EL (cell line): Measurements from ENCODE around the gene RLN3.

ENCODE experiments used
- DNase-seq: peaks from one replicate; pipeline ENCODE4 v3.0.0-alpha.2; 2016

RLN3 gene

DNA sequence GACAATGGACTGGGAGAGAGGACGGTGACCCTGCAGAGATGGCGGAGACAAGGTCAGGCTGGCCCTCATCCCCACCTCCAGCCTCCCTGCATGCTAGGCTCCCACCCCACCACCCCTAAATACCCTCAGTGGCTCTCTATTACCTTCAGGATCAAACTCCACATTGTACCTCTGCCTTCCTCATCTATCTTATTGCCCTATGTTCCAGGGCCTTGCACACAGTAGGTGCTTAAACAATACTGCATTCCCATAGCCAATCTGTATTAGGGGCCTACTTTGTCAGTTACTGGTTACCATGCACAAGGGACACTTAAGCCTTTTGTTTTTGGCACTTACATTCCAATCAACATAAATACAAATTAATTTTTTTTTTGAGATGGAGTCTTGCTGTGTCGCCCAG lies 27.4 kb downstream of the RLN3 start:
- DNase-seq: no peak

DNA sequence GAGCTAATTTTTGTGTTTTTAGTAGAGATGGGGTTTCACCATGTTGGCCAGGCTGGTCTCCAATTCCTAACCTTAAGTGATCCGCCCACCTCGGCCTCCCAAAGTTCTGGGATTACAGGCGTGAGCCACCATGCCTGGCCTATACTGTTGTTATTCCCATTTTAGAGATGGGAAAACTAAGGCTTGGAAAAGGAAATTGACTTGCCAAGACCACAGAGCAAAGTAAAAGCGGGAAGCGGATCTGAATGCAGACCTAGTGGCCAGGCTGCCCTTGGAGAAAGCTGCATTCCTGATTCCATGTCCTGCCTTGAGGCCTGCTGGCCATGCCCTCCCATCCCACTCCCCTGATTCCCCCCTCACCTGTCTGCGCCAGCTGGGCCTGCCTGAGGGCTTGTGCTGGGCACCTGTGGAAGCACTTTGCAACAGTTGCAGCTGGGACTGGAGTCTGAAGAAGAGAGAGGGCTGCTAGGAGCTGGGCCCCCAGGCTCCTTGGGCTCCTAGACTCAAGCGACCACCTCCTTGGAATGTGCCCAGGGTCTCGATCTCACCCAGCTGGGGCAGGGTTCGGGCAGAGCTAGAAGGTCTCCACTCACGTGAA lies 28.2 kb downstream of the RLN3 start:
- DNase-seq: no peak

DNA sequence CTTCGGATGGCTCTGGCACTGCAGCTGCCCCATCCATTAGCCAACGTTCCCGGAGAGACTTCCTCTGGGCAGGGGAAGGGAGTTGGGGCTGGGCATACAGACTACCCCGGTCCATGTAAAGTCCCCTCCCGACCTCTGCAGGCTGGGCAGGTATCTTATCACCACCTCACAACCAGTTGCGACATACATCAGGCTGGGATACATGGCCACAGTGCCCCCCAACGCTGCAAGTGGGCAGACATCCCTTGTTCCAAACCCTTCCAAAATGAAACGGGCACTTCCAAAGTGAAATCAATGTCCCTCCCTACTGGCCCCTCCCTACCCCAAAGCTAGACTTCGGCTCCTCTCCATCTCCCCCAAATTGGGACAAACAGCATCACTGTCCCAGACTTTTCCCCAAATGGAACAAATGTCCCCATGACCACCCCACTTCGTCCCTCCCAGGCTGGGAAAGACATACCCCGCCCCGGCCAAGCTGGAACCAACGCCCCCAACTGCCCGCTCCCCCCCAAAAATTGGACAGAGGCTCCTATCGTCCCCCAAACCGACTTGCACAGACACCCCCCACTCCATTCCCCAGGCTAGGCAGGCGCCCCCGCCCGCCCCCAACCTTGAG lies 28.9 kb downstream of the RLN3 start:
- no peak for DNase-seq

DNA sequence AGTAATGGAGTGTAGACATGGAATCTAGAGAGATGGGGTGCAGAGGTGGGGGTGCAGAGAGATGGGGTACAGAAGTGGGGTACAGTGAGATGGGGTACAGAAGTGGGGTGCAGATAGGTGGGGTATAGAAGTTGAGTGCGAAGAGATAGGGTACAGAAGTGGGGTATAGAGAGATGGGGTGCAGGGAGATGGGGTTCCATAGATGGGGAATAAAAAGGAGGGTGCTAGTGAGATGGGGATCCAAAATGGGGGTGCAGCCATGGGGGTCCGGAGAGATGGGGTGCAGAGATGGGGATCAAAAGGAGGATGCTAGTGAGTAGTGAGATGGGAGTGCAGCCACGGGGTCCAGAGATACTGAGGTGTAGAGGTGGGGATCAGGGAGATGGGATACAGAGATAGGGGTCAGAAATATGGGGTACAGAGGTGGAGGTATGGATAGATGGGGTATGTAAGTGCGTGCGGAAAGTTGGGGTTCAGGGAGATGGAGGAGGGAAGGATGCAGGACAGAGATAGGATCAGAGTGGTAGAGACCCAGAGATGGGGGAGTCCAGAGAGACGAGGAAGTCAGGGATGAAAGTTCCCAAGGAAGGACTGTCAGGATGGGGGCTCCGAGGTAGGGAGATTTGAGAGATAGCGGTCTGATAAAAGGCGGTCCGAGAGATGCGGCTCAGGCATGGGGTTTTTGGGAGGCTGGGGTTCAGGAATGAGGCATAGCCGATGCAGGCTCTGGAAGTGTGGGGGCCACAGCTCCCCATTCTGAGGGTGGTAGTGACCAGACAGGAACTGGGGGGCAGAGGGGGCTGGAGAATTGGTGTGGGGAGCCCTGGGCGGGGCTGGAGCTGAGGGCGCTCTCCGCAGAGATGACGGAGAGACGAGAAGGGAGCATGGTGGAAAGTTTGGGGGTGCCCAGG lies 30.5 kb downstream of the RLN3 start:
- no peak for DNase-seq

DNA sequence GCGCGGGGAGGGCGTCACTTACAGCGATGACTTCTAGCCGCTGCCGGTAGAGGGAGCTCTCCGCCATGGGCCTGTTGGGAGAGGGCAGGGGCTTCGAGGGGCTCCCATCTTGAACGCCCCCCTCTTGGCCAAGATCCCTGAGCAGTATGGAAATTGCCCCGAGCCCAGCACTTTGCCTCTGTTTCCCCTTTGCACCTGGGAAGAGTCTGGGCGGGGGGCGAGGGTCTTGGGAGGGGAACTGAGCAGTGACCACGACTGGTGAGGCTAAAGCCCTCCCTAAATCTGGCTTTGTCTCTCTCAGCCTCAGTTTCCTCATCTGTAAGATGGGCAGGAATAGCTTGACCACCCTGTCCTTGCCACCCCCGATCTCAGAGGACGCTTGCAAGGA lies 31.1 kb downstream of the RLN3 start:
- no peak for DNase-seq

DNA sequence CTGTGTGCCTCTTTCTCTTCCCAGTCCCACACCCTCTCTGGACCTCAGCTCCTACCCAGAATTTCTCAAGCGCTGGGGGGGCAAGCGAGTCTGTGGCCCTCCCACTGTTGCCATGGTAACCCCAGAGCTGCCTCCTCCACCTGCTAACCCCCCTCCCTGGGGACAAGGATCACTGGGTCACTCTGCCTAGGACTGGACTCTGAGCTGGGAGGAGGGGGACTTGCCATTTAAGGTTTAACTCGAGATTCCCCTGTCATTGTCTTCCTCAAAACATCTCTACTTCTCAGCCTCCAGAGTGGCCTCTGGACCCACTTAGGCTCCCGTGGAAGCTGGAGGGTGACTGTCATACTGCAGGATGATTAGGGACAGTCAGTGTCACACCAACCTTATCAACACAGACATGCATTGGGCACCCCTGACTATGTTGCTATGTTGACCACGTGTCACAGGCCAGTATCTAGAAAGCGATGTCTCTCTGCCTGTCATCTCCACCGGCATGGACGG lies 31.8 kb downstream of the RLN3 start:
- DNase-seq: no peak

DNA sequence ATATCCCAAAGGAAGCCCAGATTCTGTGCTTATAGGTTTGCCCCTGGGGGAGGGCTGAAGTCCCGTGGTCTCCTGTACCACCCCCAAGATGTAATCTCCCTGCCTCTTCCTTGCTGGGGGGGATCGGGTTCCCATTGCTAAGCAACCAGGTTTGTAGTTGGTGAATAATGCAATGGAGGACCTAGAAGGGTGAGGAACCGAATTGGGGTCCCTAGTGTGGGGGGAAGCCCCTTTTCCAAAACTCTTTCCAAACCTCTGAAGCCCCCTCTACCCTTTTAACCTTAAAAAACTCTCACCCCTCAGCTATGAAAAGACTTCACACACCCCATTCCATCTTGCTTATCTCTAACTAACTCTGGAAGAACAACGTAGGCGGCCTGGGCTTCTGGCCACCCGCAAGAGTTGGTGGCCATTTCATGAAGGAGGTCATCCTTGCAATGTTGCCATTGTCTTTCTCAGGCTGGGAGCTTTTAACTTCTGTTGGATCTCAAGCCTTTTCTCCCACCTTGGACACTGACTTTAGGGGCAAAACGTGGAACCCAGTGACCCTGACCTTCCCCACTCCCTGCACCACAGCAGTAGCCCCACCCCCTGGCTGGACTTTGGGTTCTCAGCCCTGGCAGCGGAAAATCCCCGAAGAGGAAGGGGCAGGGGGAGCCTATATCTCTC lies 33.3 kb downstream of the RLN3 start:
- no peak for DNase-seq

DNA sequence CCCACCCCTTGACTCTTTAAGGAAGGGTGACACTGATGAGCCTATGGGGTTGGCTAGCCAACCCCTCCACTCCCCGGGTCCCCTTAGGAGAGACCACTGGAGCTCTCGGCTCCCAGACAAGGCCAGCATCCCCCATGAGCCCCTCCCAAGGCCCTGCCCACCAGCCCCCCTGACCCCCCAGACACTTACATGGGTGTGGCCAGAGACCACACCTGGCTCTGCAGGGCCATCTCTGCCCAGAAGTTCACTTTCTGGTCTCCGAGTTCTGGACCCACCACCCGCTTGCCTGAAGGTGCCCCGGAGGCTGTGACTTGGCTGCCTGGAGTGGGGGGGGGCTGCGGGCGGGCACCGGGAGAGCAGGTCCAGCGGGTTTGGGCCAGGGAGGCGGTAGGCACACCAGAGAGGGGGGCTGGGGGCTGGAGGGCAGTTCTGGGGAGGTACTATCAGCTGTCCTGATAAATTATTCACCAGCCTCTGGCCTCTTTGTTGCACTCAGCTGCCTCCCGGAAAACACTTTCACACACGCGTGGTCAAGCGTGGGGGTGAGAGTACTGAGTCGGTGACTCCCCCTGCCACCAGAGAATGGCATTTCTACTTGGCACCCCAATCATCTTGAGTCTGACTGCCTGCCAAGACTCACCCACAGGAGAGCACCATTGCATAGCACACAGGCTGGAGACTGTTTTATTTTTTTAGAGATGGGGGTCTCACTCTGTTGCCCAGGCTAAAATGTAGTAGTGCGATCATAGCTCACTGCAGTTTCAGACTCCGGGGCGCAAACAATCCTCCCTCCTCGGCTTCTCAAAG lies 34.0 kb downstream of the RLN3 start, which contains the start of gene PALM3:
TSS of gene PALM3 (minus strand) at position 326 of the 807 bp plus-strand sequence. CDS start at position 230, 96 bp downstream.
- DNase-seq: no peak

DNA sequence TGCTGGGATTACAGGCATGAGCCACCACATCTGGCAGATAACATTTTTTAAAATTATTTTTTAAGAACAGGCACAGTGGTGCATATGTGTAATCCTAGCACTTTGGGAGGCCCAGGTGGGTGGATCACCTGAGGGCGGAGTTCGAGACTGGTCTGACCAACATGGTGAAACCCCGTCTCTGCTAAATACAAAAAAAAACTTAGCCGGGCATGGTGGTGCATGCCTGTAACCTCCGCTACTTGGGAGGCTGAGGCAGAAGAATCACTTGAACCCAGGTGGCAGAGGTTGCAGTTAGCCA lies 34.6 kb downstream of the RLN3 start:
- DNase-seq: no peak

DNA sequence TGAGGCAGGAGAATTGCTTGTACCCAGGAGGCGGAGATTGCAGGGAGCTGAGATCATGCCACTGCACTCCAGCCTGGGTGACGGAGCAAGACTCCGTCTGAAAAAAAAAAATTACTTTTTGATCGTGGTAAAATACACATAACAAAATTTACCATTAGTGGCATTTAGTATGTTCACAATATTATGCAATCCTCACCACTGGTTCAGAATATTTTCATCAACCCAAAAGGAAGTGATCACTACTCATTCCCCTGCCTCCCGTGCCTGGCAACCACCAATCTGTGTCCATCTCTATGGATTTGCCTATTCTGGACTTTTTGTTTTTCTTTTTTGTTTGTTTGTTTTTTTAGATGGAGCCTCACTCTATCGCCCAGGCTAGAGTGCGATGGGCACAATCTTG lies 35.2 kb downstream of the RLN3 start:
- DNase-seq: no peak

DNA sequence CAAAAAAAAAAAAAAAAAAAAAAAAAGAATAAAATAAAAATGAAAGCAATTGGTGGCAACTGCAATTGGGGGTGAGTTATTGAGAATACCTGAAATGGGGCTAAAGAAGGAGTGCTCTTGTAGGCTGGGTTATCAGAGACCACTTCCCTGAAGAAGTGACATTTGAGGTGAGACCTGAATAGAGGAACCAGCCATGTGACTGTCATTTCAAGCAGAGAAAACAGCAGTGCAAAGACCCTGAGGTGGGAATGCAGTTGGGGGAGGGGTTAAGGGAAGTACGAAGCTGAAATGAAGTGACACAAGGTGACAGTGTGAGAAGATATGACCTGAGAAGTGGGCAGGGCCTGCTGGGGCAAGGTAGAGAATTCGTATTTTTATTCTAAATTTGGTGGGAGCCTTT lies 38.2 kb downstream of the RLN3 start:
- DNase-seq: no peak

DNA sequence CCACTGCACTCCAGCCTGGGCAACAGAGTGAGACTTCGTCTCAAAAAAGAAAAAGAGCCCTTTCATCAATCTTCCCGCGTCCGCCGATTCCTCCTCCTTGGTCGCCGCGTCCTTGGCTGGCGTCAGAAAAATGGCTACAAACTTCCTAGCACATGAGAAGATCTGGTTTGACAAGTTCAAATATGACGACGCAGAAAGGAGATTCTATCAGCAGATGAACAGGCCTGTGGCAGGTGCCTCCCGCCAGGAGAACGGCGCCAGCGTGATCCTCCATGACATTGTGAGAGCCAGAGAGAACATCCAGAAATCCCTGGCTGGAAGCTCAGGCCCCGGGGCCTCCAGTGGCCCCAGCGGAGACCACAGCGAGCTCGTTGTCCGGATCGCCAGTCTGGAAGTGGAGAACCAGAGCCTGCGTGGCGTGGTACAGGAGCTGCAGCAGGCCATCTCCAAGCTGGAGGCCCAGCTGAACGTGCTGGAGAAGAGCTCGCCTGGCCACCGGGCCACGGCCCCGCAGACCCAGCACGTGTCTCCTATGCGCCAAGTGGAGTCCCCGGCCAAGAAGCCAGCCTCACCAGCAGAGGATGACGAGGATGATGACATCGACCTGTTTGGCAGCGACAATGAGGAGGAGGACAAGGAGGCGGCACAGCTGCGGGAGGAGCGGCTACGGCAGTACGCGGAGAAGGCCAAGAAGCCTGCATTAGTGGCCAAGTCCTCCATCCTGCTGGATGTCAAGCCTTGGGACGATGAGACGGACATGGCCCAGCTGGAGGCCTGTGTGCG lies 42.5 kb downstream of the RLN3 start:
- no peak for DNase-seq

DNA sequence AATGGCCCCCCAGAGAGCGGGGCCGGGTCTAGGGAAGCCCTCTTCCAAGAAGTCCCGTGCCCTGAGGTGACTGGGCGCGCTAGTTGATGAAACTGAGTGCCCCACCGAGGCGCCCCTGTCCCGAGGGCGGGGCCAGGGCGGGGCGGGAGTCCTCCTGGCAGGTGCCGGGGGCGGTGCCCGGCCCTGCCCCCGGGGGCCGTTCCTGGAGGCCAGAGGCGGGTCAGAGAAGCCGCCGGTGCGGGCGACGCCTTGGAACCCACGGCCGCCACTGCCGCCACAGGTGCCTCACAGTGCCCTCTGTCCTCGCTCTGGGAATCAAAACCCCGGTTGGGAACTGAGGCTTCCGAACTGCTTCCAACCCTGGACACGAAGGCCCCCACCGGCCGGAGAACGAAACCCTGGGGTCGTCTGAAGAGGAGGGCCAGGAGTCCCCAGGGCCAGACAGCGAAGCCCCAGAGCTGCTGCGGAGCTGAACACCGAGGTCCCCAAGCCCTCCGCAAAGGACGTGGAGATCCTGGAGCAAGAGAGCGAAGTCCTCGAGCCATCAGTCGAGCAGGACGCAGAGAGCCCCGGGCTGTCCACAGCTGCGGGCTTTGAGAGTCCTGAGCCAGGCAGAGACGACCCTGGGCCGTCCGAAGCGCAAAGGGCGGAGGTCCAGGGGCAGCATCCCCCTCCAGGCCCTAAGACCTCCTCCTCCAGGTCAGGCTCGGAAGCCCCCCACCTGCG lies 44.8 kb downstream of the RLN3 start, which contains the start of gene MISP3:
TSS of gene MISP3 (plus strand) at position 252 of the 726 bp plus-strand sequence. CDS start 524 bp downstream, outside the sequence.
- DNase-seq: peak; percentile 52

DNA sequence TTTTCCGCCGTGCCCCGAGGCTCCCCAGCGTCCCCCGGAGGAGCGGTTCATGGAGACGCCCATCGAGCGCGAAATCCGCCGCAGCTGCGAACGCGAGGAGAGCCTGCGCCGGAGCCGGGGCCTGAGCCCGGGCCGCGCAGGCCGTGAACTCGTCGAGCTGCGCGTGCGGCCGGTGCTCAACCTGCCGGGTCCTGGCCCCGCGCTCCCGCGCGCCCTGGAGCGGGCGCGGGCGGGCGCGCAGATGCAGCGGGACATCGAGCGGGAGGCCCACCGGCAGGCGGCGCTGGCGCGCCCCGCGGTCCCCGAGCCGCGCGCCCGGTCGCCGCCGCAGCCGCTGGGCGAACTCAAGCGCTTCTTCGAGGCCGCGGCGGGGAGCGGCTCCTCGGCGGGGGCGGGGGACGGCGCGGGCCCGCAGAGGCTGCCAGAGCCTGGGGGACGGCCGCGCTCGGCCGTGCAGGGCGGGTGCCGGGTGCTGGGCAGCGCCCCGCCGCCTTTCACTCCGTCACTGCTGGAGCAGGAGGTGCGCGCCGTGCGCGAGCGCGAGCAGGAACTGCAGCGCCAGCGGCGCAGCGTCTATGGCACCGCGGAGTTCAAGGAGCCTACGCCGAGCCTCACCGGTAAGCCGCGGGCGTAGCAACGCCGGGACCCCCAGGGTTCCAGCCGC lies 45.4 kb downstream of the RLN3 start:
- DNase-seq: peak; percentile 75

DNA sequence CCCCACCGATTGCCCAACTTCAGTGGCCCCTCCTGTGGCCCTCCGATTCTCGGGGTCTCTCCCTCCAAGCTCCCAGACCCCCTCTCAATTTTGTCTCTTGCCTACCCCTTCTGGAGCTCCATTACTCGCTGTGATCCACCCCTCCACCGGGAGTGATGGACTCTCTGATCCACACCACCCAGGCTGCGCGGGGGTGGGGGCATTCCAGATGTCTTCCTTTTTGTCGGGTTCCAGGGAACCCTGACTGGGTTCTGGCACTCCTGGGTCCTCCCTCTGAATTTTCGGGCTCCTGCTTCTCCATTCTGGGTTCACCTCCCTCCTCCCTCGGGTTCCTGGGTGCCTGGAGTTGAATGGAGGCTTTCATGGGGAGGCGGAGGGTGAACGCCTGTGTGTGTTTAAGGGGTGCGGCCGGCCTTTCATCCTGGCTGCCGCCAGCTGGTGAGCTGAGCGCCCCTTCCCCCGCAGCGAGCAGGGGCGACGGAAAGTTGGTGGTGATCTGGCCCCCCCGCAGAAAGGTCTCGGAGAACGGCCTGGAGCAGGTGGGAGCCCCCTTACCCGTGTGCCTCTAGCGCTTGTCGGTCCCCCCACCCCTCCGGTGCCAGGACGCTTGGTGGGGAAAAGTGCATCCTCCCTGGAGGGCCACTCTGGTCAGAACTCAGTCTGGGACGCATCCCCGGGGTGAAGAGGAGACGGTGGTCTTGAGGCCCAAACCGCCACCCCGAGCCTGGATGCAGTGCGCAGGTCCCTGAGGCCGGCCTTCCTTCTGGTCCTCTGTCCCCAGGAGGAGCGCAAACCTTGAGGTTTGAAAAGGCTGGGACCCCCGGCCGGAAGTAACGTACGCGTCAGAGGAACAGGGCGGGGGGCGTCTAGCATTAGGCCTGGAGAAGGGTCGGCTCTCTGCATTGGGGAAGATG lies 46.2 kb downstream of the RLN3 start:
- peak; percentile 51 for DNase-seq

DNA sequence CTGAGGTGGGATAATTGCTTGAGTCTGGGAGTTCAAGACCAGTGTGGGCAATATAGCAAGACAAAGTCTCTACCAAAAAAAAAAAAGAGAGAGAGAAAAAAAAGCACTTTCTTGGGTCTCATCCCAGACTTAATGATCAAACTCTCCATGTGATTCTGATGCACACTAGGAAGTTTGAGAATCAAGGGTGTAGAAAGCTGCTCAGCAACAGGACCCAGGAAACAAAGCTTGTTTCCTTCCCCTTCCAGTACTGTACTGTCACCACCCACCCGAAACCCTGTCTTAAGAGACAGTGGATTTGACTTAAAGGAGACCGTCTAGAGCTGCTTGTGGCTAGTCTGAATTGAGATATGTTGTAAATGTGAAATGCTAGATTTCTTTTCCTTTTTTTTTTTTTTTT lies 50.5 kb downstream of the RLN3 start:
- no peak for DNase-seq
